K562 (cell line): ENCODE measurements around the gene WDR91. TPM values are rescaled to one million over a fixed set of nuclear protein-coding genes. Genes with fewer than 3 reads are reported as not detected.
A peak's percentile ranks its signal among the peaks of the same experiment; 100 is the strongest.

Experiments used
- ATAC-seq: fragments of 200-7000 bp; cut with Tn5 transposase; 3 replicates; pipeline ENCODE4 v1.9.1; 2020; ENCODE audit warnings: moderate library complexity
- BruUV-seq: library from RNA; stranded (reverse); fragments of 400-500 nt; replicated peaks from 2 replicates; lab custom pipeline; 2021; lab: Mats Ljungman, UMichigan
- CTCF ChIA-PET: fragments of 300-600 bp; formaldehyde crosslinking; extraction: SDS; loops from one replicate; lab custom pipeline; 2021; ENCODE audit warnings: low intra/inter-chr PET ratio; lab: Yijun Ruan, JAX
- POLR2A ChIA-PET: fragments of 300-600, 350-650 bp; sonication (Branson Sonifier 250); formaldehyde crosslinking; extraction: SDS; loops from one replicate; lab custom pipeline; 2021; ENCODE audit warnings: antibody characterized with exemption, inconsistent platforms; lab: Yijun Ruan, JAX
- DNase-seq, 4 experiments: peaks; one replicate each; pipeline versions ENCODE4 v3.0.0 to v3.0.0-alpha.2; 2011 to 2018; ENCODE audit warnings: low spot score in 3 of 4, mixed read lengths in 3 of 4; ENCODE audit errors: extremely low read depth in 1 of 4
- FAIRE-seq: peaks from 2 replicates; lab custom pipeline; 2011; peaks lifted over from hg19 to GRCh38; lab: Jason Lieb, UNC
- H2AFZ ChIP-seq: 2 replicates; pipeline ENCODE4 v1.6.0; 2011; ENCODE audit warnings: low read depth, low read length, control low read depth, inconsistent platforms
- H3K27ac ChIP-seq: fragments of 200-600 bp; 3 replicates; pipeline ENCODE4 v1.8.0; 2011; ENCODE audit warnings: low read depth, mild to moderate bottlenecking, control low read depth, inconsistent platforms, low read length, moderate library complexity, mixed read lengths; ENCODE audit errors: extremely low read depth
- H3K27me3 ChIP-seq, 2 experiments: fragments of 300-600 bp in 1 of 2; 2 replicates in 1 of 2; 3 replicates in 1 of 2; pipeline versions ENCODE4 v1.6.0 to v1.8.0; 2011; ENCODE audit warnings: inconsistent platforms in 2 of 2, low read length in 2 of 2, mild to moderate bottlenecking in 1 of 2, mixed read lengths in 1 of 2, moderate library complexity in 1 of 2; ENCODE audit not compliant: control insufficient read depth in 2 of 2, insufficient read depth in 2 of 2
- H3K36me3 ChIP-seq: fragments of 300-600 bp; 3 replicates; pipeline ENCODE4 v1.8.0; 2011; ENCODE audit warnings: mild to moderate bottlenecking, low read length, inconsistent platforms; ENCODE audit not compliant: control insufficient read depth, insufficient read depth
- H3K4me1 ChIP-seq, 2 experiments: fragments of 200-600 bp in 1 of 2; replicated peaks in 1 of 2; 2 replicates in 1 of 2; 3 replicates in 1 of 2; pipeline versions ENCODE4 v1.5.1 to v1.8.0; 2011; ENCODE audit warnings: inconsistent platforms in 2 of 2, low read length in 2 of 2, mild to moderate bottlenecking in 1 of 2, mixed read lengths in 1 of 2, moderate library complexity in 1 of 2; ENCODE audit not compliant: control insufficient read depth in 2 of 2, insufficient read depth in 2 of 2
- H3K4me2 ChIP-seq: 2 replicates; pipeline ENCODE4 v1.6.1; 2011; ENCODE audit warnings: low read length, control low read depth, inconsistent platforms, mixed read lengths; ENCODE audit not compliant: insufficient read depth
- H3K4me3 ChIP-seq: fragments of 200-600 bp; sonication (generic), shearing (Covaris generic); 2 replicates; pipeline ENCODE4 v1.5.1; 2016; ENCODE audit warnings: control low read depth, inconsistent platforms
- H3K79me2 ChIP-seq: fragments of 200-600 bp; 3 replicates; pipeline ENCODE4 v1.8.0; 2011; ENCODE audit warnings: low read length, inconsistent platforms; ENCODE audit not compliant: control insufficient read depth, insufficient read depth
- H3K9ac ChIP-seq, 2 experiments: 2 replicates each; pipeline versions ENCODE4 v1.6.0 to v1.6.1; 2011; ENCODE audit warnings: low read depth in 2 of 2, low read length in 2 of 2, control low read depth in 1 of 2, inconsistent platforms in 1 of 2, mild to moderate bottlenecking in 1 of 2, mixed read lengths in 1 of 2; ENCODE audit not compliant: insufficient read depth in 1 of 2
- H3K9me1 ChIP-seq: one replicate; pipeline ENCODE4 v1.6.0; 2011; ENCODE audit warnings: inconsistent platforms, mild to moderate bottlenecking, low read length, moderate library complexity; ENCODE audit not compliant: control insufficient read depth, insufficient read depth
- H3K9me3 ChIP-seq: replicated peaks from 2 replicates; pipeline ENCODE4 v1.5.1; 2011; ENCODE audit warnings: low read depth, low read length, inconsistent platforms; ENCODE audit not compliant: control insufficient read depth, insufficient read depth
- H4K20me1 ChIP-seq: replicated peaks from 2 replicates; pipeline ENCODE4 v1.6.1; 2011; ENCODE audit warnings: low read length, inconsistent platforms, mixed read lengths; ENCODE audit not compliant: control insufficient read depth, insufficient read depth
- DACH1 ChIP-seq: fragments of 450-650 bp; IDR thresholded peaks from 2 replicates; pipeline ENCODE4 v1.6.1; 2018; ENCODE audit not compliant: partially characterized antibody
- FOXK1 ChIP-seq: sonication (generic); formaldehyde crosslinking; IDR thresholded peaks from 2 replicates; pipeline ENCODE4 v1.8.0; 2022; ENCODE audit warnings: missing genetic modification reagents, mild to moderate bottlenecking, borderline replicate concordance
- MGA ChIP-seq: fragments of 450-650 bp; IDR thresholded peaks from 2 replicates; pipeline ENCODE4 v1.6.1; 2016; ENCODE audit warnings: mild to moderate bottlenecking, moderate library complexity
- ZNF395 ChIP-seq: fragments of 200-800 bp; sonication (Bioruptor generic); IDR thresholded peaks from 2 replicates; pipeline ENCODE4 v1.6.1; 2017; ENCODE audit warnings: missing genetic modification characterization, missing compliant biosample characterization
- ZNF766 ChIP-seq: fragments of 200-800 bp; sonication (Bioruptor generic); conservative IDR thresholded peaks from 2 replicates; pipeline ENCODE4 v1.6.1; 2016; ENCODE audit warnings: missing genetic modification characterization, missing compliant biosample characterization
- WGBS: fragments of 100-300 bp; shearing (Covaris generic); methylation state at CpG from one replicate; pipeline ENCODE4 v1.1.6; 2016; ENCODE audit warnings: low coverage, mixed read lengths; ENCODE audit not compliant: insufficient coverage; ENCODE audit errors: missing lambda C conversion rate; 5-methylcytosine and 5-hydroxymethylcytosine counted together
- in situ Hi-C: fragments of 300-500 bp; cut with MboI; formaldehyde crosslinking; loops from 4 replicates; pipeline ENCODE4 v1.15.0; 2018; ENCODE audit warnings: inconsistent platforms, mixed read lengths
- intact Hi-C: fragments of 100-400 bp; cut with micrococcal nuclease; formaldehyde crosslinking; loops from 2 replicates; pipeline ENCODE4 v1.14.2; 2022
- polyA plus RNA-seq, 8 experiments: library from polyadenylated mRNA; depleted of rRNA in 4 of 8; stranded (reverse) in 5 of 8; unstranded in 3 of 8; fragments of >200 nt; fragmentation: Nextera tagmentation in 2 of 8; fragmentation: Illumina TruSeq in 1 of 8; extraction: Ambion mirVana in 2 of 8; extraction: Trizol in 1 of 8; gene quantifications; 2 replicates each; pipeline versions ENCODE4 v1.2.1 to v1.2.3, GENCODE V29; 2011 to 2014; ENCODE audit warnings: inconsistent platforms in 1 of 8, missing spikeins in 1 of 8
- total RNA-seq, 7 experiments: library from RNA; depleted of rRNA in 6 of 7; stranded (reverse); fragments of >200 nt in 6 of 7; fragmentation: Illumina TruSeq in 2 of 7; extraction: Trizol in 2 of 7; gene quantifications; 2 replicates each; pipeline versions ENCODE4 v1.2.1 to v1.2.3, GENCODE V29; 2011 to 2021; ENCODE audit warnings: low replicate concordance in 1 of 7

Gene WDR91
- total and polyA plus RNA-seq, 9 of the 15 experiments (the other 6 are each of a cell fraction or from before 2014, with no cell fraction given), result 1.9 to 18.2 (median 9.8) TPM

- CTCF ChIA-PET, result no interaction called here
- no peaks in the 10 kb centered on the region for H4K20me1 ChIP-seq
- 13% methylated on average over 13 of the region's 13 CpGs for WGBS
- H3K79me2 ChIP-seq, result no peaks in the 10 kb centered on the region
- H3K36me3 ChIP-seq, result no peaks in the 10 kb centered on the region
- no peaks in the 10 kb centered on the region for H3K9me3 ChIP-seq
- POLR2A ChIA-PET, result interaction anchor here (0.7 to 2.1 kb wide), 9 partner anchors 10 to 132 kb away, joined by 3 to 11 read pairs (median 3); no protein-coding TSS in a partner anchor
- peak within 1 kb of the TSS; percentile 58; the same call in 2 of the 3 replicates for H3K27ac ChIP-seq
- no peaks in the 10 kb centered on the region for H3K9me1 ChIP-seq
- intact Hi-C loops (no loop called here), in situ Hi-C loops (no loop called here)
- DNase-seq, result peak in 2 of 4 experiments; percentile 23 to 46
- H3K4me3 ChIP-seq, result peak within 1 kb of the TSS; percentile 4
- peak; percentile 58 for FAIRE-seq
- peak; percentile 78 for ATAC-seq
- peak within 1 kb of the TSS; percentile 31 to 36; a peak in 2 of 4 replicates for H3K9ac ChIP-seq
- no TSS peak for BruUV-seq
- H3K27me3 ChIP-seq, result no peaks in the 10 kb centered on the region
- H3K4me1 ChIP-seq, result peaks cover 0 to 11% of the 10 kb centered on the region in 2 experiments; a peak in 3 of 5 replicates
- H3K4me2 ChIP-seq, result peak within 1 kb of the TSS; percentile 86
- H2AFZ ChIP-seq, result peak within 1 kb of the TSS; percentile 89
- TF ChIP-seq ZNF766 (CRISPR knock-in tag), result peak; percentile 79; the same call in 1 of the 2 replicates
- TF ChIP-seq MGA, result peak; percentile 16
- peak; percentile 86 for TF ChIP-seq DACH1
- TF ChIP-seq ZNF395 (CRISPR knock-in tag), result peak; percentile 60; the same call in 1 of the 2 replicates
- peak; percentile 62; the same call in 1 of the 2 replicates for TF ChIP-seq FOXK1 (CRISPR knock-in tag)
Measured at GRCh38 chr7:135147899-135148721, 63.2 kb downstream of the WDR91 start, which contains the start of gene TMEM140. Gene TMEM140, plus strand, starts transcription at chr7:135148072. Its CDS starts 16,370 bp downstream, at chr7:135164442.
